ENCODE data around the gene EIF1.

Gene EIF1

DNA sequence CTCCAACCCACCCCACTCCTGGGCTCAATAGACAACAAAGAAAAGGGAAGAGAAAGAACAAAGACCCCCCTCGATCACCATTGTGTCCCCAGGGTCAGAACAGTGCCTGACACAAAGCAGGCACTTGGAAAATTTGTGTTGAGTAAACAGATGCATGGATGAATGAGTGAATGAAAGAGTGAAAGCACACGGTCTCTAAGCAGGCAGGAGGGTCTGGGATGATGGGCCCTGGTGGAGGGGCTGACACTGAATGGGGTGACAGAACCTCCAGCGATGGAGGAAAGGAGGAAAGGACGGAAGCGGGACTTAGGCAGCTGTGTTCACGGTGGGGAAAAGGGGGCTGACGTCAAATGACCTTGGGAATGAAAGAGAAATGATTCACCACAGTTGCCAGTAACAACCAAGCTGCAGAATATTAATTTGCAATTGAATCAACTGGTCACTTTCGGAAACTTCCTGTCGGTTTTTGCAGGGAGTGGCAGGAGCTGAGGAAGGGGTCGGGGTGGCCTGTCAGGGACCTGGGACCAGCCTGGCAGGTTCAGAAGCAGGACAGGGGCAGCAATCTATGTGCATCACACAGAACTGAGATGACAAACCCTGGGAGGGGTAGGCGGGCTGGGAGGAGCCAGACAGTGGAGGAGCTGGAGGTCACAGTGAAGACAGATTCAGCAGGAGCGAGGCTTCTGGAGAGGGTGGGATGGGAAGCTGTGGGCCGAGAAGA, 16.7 kb downstream of the EIF1 start:
- no peak for DNase-seq

GRCh38 chr17:41707803-41708669, 19.4 kb downstream of the EIF1 start:
- DNase-seq, result no peak

DNA sequence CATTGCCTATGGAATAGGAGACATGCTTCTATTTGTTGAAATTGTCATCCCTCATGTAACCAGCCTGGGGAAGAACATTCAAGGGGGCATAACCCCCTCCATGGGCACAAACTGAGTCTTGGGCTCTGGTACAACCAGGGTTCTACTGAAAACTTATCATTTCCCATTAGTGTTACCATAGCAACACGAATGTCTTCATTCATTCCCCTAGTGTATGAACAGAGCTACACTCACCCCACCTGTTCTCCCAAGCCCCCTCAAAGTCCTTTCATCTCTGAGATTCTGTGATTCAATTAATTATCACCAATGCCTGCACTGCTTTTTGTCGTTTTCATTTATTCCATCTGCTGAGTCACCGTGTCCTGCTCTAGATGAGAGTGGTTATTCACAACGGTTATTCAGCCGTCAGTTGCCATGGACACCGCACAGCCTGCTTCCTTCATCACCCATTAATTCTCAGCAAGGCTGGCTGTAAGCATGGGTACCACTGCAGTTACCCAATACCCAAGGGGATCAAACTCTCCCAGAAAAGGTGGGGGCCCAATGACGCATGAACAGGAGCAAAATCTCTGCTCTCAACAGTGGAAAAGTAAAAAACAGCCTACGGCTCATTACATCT, 21.9 kb downstream of the EIF1 start:
- DNase-seq, result peak; percentile 27 to 54

DNA sequence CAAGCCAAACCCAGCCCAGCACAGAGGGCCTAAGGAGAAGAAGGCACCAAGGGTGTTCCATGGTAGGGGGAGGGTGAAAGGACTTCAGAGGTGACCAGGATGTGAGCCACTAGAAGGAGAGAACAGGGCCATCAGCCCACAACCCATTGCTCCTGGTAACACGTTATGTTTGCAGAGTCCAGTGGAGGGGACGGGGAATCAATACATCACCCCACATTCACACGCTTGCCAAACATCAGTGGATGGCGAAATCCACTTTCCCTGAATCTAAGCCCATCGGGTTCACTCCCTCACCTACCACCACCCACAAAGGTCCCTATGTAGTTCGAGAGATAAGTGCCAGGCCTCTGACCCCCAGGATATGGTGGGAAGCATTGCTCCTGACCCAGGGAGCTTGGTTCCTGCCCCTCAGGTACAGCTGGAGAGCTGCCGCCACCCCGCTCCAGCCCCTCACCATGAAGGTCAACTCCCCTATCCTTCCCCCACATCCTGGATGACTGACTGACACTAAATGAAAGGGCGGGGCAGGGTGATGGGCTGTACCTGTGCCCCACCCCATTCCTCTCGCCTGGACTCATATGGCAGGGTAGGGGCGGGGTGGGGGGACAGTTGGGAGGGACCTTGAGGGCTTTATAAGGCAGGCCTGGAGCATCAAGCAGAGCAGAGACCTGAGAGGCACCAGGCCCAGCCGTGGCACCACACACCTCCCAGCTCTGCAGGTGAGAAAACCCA, 23.1 kb downstream of the EIF1 start, which contains the start of gene GAST:
GAST (plus strand) TSS at position 663 of the 732 bp plus-strand sequence. CDS start 3,106 bp downstream, outside the sequence.
- no peak for DNase-seq

DNA sequence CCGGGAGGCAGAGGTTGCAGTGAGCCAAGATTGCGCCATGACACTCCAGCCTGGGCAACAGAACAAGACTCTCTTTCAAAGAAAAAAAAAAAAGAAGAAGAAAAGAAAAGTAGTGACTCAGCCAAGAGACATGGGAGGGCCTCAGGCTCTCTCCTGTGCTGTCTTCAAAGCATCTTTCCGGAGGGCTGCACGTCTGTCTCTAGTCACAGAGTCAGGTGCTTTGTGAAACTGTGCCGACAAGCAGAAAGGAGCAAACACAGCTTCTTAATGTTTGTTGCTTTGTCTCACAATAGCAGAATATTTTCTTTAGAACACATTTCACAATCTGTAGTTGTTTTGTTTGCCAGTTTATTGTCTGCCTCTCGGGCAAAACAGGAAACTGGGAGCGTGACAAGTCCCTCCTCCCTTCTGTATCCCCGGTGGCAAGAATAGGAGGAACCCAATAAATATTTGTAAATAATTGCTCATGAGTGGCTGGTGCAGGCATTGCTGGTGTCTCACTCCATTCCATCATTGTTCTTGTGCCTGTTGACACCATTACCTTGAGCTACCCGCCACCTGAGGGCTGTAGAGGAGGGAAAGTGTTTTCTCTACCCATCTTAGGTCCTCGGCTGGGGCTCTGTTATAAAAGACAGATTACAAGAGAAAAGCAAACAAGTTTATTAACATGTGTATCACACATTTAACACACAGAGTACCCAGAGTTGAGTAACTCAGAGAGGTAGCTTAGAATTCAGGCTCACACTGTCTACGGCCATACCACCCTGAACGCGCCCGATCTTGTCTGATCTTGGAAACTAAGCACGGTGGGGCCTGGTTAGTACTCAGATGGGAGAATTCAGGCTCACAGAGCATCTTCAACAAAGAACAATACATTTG, 29.0 kb downstream of the EIF1 start:
- DNase-seq, result no peak

GRCh38 chr17:41718287-41718645, 29.6 kb downstream of the EIF1 start:
- DNase-seq, result no peak

DNA sequence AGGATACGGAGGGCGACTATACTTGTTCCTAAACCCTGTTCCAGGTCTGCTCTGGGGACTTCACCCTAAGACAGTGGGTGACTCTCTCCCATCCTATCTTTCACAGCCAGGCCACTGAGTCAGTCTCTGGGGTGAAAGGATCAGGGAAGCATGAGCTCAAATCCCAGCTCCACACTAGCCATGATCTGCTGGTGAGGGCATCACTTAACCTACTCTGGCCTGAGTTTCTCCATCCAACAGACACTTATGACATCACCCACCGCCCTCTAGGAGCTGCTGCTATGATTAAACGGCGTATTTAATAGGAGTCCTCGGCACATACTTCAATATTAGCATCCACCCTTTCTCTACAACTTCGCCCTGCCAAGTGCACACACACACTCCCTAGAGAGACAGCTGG, 33.5 kb downstream of the EIF1 start:
- DNase-seq, result no peak

DNA sequence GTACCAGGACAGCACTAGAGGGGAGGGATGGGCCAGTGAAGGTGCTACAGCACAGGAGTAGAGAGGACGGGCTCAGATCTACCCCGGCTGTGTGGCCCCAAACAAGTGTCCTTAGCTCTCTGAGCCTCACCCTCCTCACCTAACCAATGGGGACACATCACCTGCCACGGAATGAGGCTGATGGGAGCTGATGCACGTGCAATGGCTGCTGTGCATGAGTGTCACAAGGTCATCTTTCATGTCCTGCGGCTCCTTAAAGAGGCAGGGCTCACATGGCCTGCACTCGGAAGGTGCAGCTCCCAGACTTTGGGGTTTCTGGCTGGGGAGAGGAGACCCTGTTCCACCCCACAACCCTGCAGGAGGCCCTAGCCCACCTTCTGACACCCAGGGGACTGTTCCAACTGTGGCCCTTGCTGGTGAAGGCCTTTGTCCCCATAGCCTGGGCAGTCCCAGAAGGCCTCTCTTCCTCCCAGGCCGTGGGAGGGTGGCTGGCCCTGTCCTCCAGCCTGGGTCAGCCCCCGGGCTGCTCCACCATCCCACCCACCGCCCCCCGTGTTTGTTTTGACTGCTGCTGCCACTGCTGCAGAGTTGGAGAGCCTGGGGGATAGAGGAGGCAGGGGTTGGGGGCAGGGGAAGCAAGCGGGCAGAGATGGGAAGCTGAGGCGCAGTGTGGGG, 35.3 kb downstream of the EIF1 start:
- no peak for DNase-seq

- peak in 1 of 2 experiments; percentile 30 for DNase-seq
Measured at GRCh38 chr17:41724476-41725050, 35.9 kb downstream of the EIF1 start.

DNA sequence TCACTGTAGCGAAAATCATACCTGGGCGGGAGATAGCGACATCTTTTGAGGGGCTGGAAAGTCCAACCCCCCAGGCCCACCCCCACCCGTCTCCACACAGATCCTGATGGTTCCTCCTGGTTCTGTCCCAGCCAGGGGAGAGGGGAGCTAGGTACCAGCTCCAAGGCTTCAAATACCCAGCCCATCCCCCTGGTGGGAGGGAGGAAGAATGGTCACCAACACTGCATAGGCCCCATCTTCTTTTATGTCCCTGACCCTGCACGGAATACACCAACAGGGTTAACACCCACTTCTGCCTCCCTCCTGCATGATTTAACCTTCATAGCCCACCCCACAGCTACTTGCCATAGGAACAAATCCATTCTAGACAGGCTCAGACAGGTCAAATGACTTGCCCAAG, 36.4 kb downstream of the EIF1 start:
- no peak for DNase-seq

DNA sequence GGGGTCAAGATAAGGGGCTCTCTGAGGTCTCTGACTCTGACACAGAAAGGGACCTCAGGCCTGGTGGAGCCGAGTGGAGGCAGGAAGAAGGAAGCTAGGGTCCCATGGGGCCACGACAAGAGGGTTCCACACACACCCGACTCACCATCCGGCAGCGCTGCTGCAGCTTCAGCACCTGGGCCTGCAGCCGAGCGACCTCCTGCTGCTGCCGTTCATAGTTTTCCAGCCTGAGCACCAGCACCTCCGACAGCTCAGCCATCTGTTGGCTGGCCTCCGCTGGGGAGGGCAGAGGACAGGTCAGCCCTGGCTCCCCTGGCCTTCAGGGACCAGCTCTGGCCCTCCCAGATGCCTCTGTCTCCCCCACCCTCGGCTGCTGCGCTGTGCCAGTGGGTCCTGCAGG, 39.4 kb downstream of the EIF1 start:
- DNase-seq, result no peak

- no peak for DNase-seq
Measured at GRCh38 chr17:41730479-41730878, 41.8 kb downstream of the EIF1 start.

DNA sequence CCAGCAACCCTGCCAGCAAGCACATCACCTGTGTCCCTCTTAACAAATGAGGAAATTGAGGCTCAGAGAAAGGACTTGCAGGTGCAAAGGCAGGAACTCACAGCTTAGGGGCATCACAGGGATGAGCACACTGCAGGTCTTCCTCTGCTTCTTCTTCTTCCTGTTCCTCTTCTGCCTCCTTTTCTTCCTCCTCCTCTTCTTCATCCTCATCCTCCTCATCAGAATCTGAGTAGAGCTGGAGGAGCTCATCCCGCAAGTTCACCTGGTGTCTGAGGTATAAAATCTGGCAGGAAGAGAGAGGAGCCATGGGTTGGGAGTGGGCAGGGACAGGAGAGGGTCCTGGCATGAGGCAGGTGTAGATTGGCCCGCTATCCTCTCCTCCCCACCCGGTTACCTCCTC, 43.2 kb downstream of the EIF1 start:
- DNase-seq, result no peak

- DNase-seq, result no peak
Measured at GRCh38 chr17:41733348-41734138, 44.9 kb downstream of the EIF1 start.

GRCh38 chr17:41734139-41734948, 45.7 kb downstream of the EIF1 start, which contains the start of gene HAP1:
HAP1 (minus strand) TSS chr17:41734643; CDS start chr17:41734634, 9 bp downstream.
- DNase-seq, result no peak

GRCh38 chr17:41734949-41735313, 46.2 kb downstream of the EIF1 start:
- DNase-seq, result no peak

- no peak for DNase-seq
Measured at GRCh38 chr17:41735744-41736143, 47.1 kb downstream of the EIF1 start.

DNA sequence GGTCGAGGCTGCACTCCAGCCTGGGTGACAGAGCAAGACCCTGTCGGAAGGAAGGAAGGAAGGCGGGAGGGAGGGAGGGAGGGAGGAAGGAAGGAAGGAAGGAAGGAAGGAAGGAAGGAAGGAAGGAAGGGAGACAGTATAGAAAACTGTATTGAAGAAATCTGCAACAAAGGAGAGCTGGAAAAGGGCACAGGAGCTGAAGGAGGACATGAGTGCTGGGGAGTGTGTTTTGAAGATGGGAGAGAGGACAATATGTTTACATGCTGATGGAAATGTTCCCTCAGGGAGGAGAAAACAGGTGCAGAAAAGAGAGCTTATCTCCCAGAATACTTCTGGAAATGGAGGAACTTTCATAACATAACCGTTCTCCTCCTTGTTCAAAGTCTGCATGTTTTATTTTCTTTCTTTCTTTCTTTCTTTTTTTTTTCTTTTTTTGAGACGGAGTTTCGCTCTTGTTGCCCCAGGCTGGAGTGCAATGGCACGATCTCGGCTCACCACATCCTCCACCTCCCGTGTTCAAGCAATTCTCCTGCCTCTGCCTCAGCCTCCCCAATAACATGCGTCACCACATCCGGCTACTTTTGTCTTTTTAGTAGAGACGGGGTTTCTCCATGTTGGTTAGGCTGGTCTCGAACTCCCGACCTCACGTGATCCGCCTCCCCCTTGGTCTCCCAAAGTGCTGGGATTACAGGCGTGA, 48.4 kb downstream of the EIF1 start:
- DNase-seq, result no peak

DNA sequence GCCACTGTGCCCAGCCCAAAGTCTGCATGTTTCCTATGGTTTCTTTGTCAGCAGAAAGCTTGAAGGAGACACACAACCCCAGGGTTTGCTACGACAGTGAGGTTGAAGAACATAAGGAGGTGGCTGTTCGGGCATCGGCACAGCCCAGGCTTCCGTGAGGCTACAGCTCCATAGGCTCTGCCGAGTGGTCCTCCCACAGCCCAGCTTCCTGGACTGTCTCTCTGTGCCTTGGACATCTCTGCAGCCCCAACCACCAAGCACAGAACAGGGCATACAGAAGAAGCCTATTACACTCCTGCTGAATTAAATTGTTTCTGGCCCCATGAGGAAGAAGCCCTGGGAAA, 49.0 kb downstream of the EIF1 start:
- DNase-seq, result no peak

All from NCI-H2081 (cell line).